Measurements from ENCODE around the gene XPNPEP1.

XPNPEP1 gene

DNA sequence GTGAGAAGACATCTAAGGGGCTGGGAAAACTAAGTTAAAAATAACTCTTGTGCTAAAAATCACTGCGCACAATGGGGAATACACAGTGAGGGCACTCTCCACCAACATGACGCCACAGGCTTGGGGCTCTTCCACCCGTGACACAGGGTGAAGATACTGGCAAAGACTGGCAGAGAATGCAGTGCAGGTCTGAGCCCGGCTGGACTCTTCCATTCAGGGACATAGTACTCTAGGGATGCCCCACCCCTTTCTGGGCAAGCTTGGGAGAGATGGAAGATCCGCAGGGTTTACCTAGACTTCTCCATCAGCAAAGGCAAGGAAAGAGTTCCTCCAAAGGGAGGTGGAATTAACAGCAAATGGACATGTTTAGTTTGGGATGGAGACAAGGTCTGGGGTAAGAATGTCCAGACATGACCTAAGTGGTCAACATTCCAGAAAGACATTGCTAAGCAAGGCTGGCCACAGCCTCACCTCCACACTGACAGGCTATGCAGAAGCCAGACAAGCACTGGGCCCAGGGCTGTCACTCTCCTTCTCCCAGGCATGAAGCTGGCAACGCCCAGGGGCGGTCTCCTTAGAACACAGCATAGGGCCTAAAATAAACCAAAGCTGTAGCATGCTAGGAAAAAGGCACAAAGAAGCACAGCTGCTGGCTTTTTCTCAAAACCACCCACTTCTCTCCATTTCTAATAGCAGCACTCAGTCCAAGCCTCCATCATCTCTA is 28.1 kb downstream of the XPNPEP1 start:
- H3K4me3 ChIP-seq (ENCODE audit: low read depth, low read length), result no peak overlapping the region

DNA sequence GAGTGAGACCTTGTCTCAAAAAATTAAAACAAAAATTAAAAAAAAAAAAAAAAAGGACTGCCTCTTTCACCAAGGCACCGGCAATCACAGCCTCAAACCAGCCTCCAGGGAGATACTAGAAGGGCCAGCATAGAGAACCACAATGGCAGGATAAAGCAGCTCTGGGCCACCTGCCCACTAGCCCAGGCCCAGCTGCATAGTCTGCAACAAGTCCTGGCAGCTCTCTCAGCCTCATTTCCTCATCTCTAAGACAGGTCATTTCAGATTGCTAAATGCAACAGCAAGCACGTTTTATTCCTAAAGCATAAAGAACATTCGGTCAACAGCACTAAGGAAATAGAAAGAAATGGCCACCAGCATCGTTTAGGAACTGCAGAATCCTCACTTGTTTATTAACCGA is 28.8 kb downstream of the XPNPEP1 start:
- no peak overlapping the region for H3K4me3 ChIP-seq (ENCODE audit: low read depth, low read length)

DNA sequence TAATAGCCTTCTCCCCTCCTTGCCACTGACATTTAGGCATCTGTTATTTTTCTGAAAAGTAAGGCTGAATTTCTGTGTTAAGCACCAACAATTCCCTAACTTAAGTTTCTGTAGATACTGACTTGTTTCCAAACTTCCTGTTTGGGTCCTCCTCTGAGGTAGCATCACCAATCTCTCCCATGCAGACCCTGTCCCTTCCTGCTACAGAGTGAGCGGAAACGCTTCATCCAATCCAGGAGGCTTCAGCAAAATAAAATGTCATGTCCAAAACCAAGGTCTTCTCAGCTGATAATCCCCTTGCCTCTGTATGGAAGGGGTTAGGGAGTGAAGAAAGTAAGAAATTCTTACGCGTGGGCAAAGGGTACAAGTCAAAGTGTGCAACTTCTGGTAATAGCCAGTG is 29.9 kb downstream of the XPNPEP1 start:
- no peak overlapping the region for H3K4me3 ChIP-seq (ENCODE audit: low read depth, low read length)

DNA sequence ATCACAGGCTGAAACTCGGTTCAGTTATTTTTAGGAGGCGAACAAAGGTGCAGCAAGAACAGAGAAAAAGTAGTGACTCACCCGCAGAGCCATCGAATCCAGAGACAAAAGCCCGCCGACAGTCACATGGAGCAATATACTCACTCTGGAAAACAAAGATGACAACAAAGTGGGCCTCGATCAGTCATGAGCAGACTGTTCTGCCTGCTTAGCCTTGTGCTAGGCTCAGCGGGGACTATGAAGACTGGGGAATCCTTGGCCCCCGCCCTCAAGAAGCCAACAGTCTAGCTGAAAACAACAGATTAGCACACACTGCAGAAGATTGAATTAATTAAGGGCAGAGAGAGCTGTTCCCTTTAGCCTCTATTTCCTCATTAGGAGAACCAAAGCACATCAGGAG is 30.4 kb downstream of the XPNPEP1 start:
- H3K4me3 ChIP-seq (ENCODE audit: low read depth, low read length), result no peak overlapping the region

DNA sequence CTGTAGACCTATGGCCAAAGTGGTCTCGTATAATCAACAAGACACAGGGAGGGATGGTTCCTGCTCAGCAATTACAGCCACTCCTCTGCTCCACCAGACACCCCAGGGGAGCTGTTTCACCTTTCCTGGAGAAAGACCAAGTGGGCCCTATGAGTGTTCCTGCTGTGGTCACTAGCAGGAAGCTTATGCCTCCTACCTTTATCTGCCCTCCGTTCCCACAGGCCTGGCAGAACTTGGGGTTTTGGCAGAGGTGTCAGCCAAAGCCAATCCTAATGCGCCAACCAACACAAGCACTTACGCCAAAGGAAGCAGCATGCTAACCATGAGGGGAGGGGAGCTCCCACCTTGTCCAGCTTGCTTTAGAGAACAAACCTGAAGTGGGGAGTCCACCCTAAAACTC is 31.2 kb downstream of the XPNPEP1 start:
- no peak overlapping the region for H3K4me3 ChIP-seq (ENCODE audit: low read depth, low read length)

DNA sequence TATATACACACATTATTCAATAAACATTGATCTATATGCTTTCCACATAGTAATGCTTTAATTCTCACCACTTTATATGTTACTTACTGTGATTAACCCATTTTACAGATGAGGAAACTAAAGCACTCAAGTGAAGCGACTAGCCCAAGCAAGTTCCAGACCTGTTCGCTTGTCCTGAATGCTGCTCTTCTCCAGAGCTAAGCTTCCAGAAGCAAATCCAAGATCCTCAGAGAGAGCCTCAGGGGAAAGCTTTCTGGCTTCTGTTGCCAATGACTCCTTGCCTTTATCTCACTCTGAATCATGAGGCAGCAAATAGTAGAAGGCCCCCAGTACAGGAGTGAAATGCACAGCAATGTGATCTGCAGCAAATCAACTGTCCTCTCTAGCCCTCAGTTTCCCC is 32.2 kb downstream of the XPNPEP1 start:
- no peak overlapping the region for H3K4me3 ChIP-seq (ENCODE audit: low read depth, low read length)

DNA sequence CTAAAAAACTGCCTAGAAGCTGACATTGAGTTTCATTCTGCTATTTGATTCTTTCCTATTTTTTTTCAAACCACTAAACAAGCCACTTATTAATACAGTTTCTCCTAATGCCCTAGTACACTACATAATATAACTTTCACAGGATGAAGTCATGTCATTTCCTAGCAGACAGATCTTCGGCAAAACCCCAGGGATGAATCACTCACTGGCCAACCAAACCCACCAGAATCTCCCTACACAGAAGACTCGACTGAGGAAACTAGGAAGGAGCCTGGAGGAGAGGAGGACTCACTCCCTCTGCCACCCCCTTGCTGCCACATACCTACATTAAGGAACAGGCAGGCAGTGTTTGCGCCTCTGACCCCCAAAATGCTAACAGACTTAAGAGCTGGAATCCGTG is 33.4 kb downstream of the XPNPEP1 start:
- no peak overlapping the region for H3K4me3 ChIP-seq (ENCODE audit: low read depth, low read length)

DNA sequence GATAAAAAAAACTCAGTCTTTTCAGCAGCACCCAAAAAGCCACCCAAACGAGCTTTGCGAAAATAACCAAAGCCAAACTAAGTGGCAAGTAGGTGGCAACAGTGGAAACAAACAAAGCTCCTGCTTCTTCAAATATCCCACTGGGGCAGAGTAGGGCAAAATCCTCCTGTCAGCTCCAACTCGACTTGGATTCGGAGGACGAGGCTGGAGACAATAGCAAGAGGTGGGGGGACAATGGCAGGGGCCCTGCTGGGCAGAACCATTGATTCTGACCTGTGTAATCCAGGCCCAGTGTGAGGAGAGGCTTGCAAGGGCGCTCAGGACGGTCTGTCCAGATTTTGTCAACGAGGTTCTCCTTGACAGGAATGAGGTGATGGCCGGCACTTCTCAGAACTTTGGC is 35.5 kb downstream of the XPNPEP1 start:
- no peak overlapping the region for H3K4me3 ChIP-seq (ENCODE audit: low read depth, low read length)

DNA sequence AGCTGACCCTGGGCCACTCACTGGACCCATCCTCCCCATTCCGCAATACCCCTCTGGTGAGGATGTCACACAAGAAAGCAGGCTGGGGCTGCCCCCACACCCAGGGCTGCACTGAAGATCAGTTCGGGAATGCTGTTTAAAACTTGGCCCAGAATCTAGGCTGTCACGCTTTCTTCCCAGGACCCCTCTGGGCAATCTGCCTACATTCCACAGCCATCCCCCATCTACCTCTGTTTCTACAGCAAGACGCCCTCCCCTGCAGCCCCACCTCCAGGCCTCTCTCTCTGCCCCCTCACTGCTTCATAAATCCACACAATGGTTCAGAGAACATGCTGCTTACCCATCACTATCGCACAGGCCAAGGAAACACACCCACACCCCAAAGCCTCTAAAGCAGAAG is 36.1 kb downstream of the XPNPEP1 start:
- H3K4me3 ChIP-seq (ENCODE audit: low read depth, low read length), result no peak overlapping the region

DNA sequence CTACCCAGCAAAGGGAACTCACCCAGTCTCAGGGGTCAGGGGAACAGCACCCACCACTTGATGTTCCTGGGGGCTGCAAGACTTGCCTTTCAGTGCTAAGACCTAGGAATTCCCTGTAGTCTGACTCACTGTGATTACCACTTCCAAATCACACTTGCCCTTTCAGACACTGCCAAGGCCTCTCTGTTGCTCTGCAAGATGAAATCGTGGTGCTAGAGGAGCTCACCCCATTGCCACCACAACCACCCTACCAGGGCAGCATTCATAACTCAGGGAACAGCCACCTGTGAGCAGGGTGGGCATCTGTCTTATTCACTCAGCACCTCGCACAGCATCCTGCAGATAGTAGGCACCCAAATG is 36.5 kb downstream of the XPNPEP1 start:
- no peak overlapping the region for H3K4me3 ChIP-seq (ENCODE audit: low read depth, low read length)

DNA sequence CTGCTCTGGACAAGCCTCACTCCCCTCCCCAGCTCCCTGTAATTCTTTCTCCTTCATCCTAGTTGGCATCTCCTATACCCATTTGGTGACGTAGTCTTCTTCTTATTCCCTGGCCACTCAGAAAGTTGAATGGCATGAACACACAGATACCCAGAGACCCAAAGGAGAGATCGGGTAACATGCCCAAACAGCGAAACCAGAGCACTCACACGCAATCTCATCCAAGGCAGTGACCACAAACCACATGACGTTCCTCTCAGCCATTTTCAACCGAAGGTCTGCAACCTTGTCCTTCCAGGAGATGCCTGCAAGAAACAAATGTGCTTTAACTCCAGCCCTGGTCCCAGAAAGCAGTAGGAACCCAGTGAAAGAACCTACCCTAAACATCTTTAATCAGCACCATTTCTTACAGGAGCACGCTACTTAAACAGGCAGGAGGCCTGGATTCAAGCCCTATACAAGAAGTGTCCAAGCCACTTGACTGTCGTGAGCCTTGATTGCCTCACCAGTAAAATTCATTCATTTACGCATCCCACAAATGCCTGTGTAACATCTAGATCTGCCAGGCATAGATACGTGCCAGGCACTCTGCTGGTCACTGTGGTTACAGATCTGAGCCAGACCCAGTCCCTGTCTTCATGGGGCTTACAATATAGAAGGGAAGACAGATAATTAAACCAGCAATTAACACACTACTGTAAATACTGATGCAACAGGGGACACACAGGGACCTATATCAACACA is 37.1 kb downstream of the XPNPEP1 start:
- no peak overlapping the region for H3K4me3 ChIP-seq (ENCODE audit: low read depth, low read length)

DNA sequence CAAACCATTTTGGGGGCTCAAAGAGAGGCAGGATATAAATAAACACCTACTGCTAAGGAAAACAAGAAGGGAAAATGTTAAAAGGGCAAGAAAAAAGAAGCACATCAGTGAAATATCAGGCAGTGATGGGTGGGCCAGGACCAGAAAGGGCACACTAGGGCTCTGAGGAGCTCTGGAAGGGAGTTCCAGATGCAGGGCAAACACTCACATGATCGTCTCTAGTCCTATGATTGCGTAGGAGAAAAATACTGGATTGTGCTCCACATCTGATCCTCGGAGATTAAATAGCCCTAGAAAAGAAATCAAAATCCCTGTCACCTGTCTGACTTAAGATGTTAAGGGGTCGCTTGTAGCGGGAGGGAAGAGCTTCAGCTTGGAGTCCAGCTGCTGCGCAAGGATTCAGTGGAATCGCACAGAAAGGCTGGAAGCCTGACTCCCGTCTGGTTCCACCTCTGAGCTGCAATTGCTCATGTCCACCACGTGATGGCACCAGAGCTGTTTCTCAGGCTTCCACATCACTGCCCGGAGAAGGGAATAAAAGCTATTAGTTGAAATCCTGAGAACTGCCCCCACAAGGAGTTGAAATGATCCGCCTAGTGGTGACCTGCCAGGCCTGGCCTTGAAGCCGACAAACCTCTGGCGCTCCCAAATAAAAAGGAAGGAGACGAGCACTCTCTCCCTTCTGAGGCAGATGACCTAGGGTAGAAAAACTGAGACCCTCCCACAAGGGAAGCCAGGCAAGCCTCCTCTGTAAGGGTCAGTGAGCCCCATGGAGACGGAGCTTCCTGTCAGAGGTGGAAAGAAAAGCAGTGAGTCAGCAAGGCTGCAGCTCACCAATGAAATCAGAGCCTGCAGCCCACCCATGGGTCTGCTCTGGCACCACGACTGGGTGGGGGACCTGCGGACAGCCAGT is 39.2 kb downstream of the XPNPEP1 start:
- no peak overlapping the region for H3K4me3 ChIP-seq (ENCODE audit: low read depth, low read length)

DNA sequence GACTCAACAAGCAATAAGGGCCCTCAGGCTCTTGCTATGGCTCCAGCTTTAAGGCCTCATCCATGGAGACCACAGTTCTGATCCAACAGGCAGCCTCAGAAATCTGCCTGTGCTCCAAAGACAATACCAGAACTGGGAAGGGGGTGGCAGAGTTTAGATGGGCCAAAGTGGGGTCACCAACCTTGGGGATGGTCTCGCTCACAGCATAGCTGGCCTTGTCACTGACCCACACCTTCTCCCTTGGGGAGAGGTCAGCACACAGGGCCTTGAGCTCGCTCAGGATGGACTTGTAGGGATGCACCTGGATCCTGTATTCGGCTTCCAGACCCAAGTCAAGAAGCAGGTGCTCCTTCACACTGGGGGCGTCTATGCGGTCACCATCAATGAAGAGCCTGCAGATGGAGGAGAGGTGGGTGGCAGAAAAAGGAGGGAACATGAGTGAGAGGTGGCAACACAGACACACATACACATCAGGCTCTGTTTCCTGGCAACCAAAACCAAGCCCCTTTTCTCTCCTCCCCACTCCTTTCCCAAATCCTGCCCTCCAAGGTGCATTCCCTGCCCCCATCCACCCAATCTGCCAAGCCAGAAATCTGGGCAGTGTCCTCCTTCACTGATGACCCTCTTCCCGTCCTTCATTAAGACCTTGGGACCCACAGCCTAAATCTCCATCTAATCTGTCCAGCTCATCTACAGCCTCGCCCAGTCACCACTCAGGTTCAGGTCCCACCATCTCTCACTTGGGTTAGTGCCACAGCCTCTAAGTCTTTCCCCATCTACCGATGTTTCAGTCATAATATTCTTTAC is 40.9 kb downstream of the XPNPEP1 start:
- H3K4me3 ChIP-seq (ENCODE audit: low read depth, low read length), result no peak overlapping the region

DNA sequence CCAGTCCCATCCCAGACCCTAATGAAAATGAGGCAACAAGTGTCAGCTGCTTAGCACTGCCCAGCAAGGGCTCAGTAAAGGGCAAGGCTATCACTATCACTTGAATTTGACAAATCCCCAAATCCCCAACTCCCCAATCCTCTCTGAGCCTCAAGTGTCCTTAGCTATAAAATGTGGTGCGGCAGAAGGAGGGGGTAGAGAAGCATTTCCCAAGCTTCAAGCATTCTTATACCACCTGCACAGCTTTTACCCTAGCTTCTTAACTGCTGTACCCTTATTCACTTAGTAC is 41.6 kb downstream of the XPNPEP1 start:
- no peak overlapping the region for H3K4me3 ChIP-seq (ENCODE audit: low read depth, low read length)

DNA sequence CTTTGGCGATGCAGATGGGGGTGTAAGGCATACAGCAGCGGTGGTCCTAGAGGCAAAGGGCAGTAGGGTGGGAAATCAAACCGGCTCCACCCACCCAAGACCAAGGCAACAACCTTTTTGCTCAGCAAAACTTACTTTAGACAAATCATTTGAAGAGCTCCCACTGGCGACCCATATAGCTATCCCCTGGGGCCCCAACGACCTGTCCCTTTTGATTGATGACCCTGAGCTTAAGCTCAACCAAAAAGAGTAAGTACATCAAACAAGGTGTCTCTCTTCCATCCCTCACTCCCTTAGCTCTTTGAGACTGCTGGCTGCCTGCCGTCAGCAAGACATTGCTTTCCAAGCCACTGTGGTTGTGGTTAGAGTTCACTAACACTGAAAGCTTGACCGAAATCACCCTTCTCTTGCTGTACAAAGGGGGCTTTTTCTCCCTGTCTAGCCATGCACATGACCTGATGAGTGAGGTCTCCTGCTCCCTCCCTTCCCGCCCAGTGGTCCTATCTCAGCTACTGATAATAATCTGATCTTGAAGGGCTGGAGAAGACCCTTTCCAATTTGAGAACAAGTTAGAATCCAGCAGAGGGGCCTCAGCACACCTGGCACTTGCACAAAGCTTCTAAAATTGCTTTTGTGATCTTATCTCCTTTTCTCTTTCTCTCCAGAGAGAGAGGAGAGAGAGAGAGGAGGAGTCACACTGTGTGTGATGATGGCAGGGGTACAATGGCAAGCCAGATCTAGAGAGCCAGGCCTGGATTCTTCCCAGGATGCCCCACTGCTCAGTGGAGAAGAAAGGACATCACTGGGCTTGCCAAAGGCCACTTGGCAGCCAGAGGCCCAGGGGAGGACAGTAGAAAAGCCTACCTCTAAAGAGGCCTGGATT is 42.2 kb downstream of the XPNPEP1 start:
- H3K4me3 ChIP-seq (ENCODE audit: low read depth, low read length), result no peak overlapping the region

DNA sequence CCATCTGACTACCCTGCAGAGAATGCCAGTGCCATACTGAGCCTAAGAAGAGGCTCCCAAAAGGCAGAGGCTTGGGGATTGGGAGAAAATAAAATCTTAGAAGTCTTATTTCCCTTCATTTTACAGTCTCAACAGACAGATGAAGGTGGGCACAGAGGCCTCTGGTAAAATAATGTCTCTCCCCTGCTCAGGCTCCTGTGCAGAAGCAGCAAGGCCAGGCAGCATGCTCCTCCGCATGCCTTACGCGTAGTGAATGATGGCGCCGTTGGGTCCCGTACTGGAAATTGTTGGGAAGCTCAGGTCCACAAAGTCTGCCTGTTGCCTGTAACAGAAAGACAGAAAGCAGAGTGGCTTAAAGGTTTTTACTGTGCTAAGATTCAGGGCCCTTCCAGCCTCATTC is 45.8 kb downstream of the XPNPEP1 start:
- H3K4me3 ChIP-seq (ENCODE audit: low read depth, low read length), result no peak overlapping the region

DNA sequence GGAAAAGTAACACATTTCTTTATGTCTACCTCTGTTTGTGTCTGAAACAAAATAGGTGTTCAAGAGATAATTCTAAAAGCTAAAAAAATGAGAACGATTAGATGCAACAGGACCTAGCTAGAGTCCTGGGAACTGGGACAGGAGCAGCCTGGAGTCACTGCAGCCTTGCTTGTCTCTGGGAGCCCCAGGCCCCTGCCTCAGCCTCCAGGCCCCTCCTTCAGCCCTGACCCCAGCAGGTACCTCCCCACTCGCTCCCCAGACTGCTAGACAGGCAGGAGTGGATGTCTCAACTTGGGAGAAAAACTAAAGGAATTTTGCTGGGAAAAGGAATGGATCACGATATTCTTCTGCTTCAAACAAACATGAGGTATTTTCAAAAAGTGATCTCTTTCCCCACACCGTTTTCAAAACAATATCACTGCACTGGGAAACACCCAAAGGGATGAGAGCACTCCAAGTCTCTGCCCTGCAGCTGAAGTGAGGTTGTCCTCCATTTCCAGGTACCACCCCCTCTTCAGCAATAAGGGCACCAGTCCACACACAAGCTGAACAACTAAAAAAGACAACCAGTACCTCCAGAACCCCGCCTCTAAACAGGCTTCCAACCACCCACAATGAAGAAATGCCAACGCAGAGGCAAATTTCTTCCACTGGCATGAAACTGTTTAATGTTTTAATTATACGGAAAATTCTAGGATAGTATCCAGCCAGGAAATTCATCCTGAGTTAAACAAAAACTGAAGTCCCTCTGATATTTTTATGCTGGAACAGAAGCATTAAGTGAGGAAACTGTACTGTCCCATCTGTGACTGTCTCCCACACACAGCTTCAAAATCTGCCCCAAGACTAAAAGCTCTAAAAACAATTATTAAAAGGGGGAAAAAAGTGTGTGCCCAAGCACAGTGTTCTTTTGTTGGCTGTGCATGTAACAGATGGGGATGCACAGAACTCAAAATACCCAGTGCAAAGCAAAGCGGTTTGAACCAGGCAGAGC is 47.2 kb downstream of the XPNPEP1 start:
- no peak overlapping the region for H3K4me3 ChIP-seq (ENCODE audit: low read depth, low read length)

DNA sequence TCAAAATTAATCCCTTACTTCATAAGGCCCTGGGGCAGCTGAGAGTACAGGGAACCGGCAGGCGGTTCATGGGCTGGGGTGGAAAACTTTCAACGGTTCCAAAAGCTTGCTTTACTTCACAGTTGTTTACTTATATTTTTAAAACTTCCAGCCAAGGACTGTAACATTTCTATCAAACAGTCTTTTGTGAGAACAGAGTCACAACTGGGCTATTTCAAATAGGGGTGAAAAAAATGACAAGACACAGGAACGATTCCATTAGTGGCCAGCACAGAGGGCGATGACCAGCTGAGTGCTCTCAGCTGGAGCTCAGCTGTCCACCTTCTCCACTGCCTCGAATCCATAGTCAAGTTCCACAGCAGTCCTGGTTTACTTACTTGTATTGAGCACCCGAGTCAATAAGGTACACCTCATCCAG is 48.2 kb downstream of the XPNPEP1 start:
- H3K4me3 ChIP-seq (ENCODE audit: low read depth, low read length), result no peak overlapping the region

DNA sequence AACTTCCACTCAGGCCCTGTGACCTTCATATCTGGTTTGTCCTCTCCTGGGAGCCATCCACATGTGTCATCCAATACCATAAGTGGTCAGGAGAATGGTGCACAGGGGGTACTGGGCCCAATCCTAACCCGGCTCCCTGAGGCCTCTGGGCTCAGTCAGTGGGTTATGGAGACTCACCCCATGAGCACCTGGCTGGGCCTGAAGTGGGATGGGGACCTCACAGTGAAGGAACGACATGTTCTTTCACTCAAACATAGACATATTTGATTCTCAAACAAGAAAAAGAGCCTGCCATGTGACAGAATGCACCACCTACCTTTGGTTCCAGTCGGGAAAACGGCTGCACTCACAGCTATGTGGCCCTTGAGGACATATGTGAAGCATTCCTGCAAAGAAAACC is 51.8 kb downstream of the XPNPEP1 start:
- H3K4me3 ChIP-seq (ENCODE audit: low read depth, low read length), result no peak overlapping the region

Measured in iPS-11a (cell line).